ENCODE measurements around the gene FAM98B.

DNA sequence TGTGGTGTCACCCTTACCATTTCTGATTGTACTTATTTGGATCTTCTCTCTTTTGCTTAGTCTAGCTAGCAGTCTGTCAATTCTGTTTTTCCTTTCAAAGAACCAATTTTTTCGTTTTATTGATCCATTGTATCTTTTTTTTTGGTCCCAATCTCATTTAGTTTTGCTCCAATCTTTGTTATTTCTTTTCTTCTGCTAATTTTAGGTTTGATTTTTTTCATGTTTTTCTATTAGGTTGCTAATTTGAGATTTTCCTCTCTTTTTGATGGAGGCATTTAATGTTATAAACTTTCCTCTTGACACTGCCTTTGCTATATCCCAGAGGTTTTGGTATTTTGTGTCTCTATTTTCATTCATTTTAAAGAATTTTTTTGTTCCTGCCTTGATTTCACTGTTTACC lies 16.9 kb upstream of the FAM98B start:
- no peak for TF ChIP-seq POLR2A (IDR thresholded peaks at IDR 0.05)
- TF ChIP-seq, protein P1, sequence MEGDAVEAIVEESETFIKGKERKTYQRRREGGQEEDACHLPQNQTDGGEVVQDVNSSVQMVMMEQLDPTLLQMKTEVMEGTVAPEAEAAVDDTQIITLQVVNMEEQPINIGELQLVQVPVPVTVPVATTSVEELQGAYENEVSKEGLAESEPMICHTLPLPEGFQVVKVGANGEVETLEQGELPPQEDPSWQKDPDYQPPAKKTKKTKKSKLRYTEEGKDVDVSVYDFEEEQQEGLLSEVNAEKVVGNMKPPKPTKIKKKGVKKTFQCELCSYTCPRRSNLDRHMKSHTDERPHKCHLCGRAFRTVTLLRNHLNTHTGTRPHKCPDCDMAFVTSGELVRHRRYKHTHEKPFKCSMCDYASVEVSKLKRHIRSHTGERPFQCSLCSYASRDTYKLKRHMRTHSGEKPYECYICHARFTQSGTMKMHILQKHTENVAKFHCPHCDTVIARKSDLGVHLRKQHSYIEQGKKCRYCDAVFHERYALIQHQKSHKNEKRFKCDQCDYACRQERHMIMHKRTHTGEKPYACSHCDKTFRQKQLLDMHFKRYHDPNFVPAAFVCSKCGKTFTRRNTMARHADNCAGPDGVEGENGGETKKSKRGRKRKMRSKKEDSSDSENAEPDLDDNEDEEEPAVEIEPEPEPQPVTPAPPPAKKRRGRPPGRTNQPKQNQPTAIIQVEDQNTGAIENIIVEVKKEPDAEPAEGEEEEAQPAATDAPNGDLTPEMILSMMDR (IDR thresholded peaks at IDR 0.05), result no peak

All from body of pancreas (tissue), 4 donors.